Subcutaneous abdominal adipose tissue (tissue), 5 donors: ENCODE data around the gene FMNL2.

Experiments used
- H3K27ac ChIP-seq: one replicate; pipeline ENCODE4 v1.7.0; 2013; ENCODE audit warnings: low read depth, mild to moderate bottlenecking, inconsistent platforms, low read length, moderate library complexity
- H3K27me3 ChIP-seq, 5 donors: one replicate each; pipeline ENCODE4 v1.7.0; 2013; ENCODE audit warnings: low read length in 5 of 5, inconsistent platforms in 1 of 5; ENCODE audit not compliant: control insufficient read depth in 5 of 5, insufficient read depth in 4 of 5
- H3K36me3 ChIP-seq, 5 donors: one replicate each; pipeline ENCODE4 v1.7.0; 2013; ENCODE audit warnings: low read length in 5 of 5; ENCODE audit not compliant: control insufficient read depth in 5 of 5, insufficient read depth in 5 of 5
- H3K4me1 ChIP-seq, 5 donors: one replicate each; pipeline ENCODE4 v1.7.0; 2013; ENCODE audit warnings: low read length in 5 of 5, mild to moderate bottlenecking in 3 of 5, moderate library complexity in 1 of 5; ENCODE audit not compliant: control insufficient read depth in 5 of 5, insufficient read depth in 5 of 5
- H3K4me3 ChIP-seq, 5 donors: one replicate each; pipeline ENCODE4 v1.7.0; 2013; ENCODE audit warnings: low read length in 5 of 5, low read depth in 1 of 5
- H3K9ac ChIP-seq, 5 donors: one replicate each; pipeline ENCODE4 v1.7.0; 2013; ENCODE audit warnings: low read length in 5 of 5, mild to moderate bottlenecking in 4 of 5, moderate library complexity in 3 of 5
- H3K9me3 ChIP-seq, 5 donors: one replicate each; pipeline ENCODE4 v1.7.0; 2013; ENCODE audit warnings: low read length in 5 of 5; ENCODE audit not compliant: control insufficient read depth in 5 of 5
- donor health status: healthy.
- donor health status: healthy.
- donor health status: healthy.
- donor health status: healthy.
- donor health status: healthy.

Gene FMNL2

GRCh38 chr2:152694161-152694661 is 359.2 kb downstream of the FMNL2 start:
- Histone ChIP-seq H3K36me3 (peaks cover 3 to 17% (median 6%) of the 10 kb centered on the region in 5 donors), H3K27ac (peak overlapping the region; percentile 69), H3K4me1 (peaks cover 0 to 5% (median 0%) of the 10 kb centered on the region in 5 donors), H3K27me3 (no peaks in the 10 kb centered on the region), H3K9me3 (no peaks in the 10 kb centered on the region), H3K4me3 (peak overlapping the region; percentile 9 to 62 (median 47)), H3K9ac (peak overlapping the region; percentile 21 to 68 (median 58))

DNA sequence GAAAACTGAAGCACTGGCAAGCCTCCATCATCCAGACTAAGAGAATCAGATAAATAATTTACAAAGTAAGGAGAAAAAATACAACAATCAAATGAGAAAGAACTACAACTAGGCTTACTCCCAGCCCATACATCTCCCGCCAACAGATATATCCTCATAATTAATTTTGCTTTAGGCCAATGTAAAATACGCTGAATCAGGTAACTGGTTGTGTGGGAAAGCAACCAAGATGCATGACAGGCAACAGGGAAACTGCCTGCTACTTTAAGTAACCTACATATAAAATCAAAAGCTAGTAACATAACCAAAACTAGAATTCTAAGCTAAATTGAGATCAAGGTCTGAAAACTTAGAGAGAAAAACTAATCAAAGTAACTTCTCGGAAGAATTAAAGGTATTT is 360.8 kb downstream of the FMNL2 start:
- Histone ChIP-seq H3K4me1 (peaks cover 0 to 5% (median 0%) of the 10 kb centered on the region in 5 donors), H3K9ac (peak overlapping the region in 1 of 5 donors; percentile 21), H3K4me3 (no peak overlapping the region), H3K27me3 (no peaks in the 10 kb centered on the region), H3K27ac (no peak overlapping the region), H3K36me3 (peaks cover 3 to 17% (median 6%) of the 10 kb centered on the region in 5 donors), H3K9me3 (no peaks in the 10 kb centered on the region)

DNA sequence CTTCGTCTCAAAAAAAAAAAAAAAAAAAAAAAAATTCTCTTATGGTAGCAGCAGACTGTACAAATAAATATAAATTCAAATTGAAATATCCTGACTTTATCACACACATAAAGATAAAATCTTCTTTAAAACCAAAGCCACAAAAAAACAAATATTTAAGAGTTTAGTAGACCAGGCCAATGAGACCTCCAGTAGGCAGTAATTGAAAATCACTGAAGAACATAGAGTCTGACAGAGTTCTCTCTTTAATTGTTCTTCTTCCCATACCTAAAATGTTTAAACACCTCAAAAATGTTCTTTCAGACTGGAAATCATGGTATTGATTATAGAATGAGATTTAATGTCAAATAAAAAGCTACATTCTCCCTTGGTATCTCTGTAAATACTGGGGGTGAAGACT is 361.5 kb downstream of the FMNL2 start:
- Histone ChIP-seq H3K4me1 (peaks cover 0 to 5% (median 0%) of the 10 kb centered on the region in 5 donors), H3K9ac (no peak overlapping the region), H3K9me3 (peaks cover 0 to 6% (median 0%) of the 10 kb centered on the region in 5 donors), H3K27ac (no peak overlapping the region), H3K27me3 (no peaks in the 10 kb centered on the region), H3K4me3 (no peak overlapping the region), H3K36me3 (peaks cover 3 to 17% (median 6%) of the 10 kb centered on the region in 5 donors)
